NCI-H526 treated with DMSO at 0.1 percent for 48 hours (cell line): Measurements from ENCODE around the gene SIPA1L3.
A peak's percentile ranks its signal among the peaks of the same experiment; 100 is the strongest.

Experiments
- DNase-seq: peaks from one replicate; lab custom pipeline; 2025; lab: John Stamatoyannopoulos, UW

The SIPA1L3 gene

GRCh38 chr19:38195237-38195636 is 288.2 kb downstream of the SIPA1L3 start:
- no peak for DNase-seq

GRCh38 chr19:38196245-38196837 is 289.3 kb downstream of the SIPA1L3 start:
- DNase-seq = no peak

DNA sequence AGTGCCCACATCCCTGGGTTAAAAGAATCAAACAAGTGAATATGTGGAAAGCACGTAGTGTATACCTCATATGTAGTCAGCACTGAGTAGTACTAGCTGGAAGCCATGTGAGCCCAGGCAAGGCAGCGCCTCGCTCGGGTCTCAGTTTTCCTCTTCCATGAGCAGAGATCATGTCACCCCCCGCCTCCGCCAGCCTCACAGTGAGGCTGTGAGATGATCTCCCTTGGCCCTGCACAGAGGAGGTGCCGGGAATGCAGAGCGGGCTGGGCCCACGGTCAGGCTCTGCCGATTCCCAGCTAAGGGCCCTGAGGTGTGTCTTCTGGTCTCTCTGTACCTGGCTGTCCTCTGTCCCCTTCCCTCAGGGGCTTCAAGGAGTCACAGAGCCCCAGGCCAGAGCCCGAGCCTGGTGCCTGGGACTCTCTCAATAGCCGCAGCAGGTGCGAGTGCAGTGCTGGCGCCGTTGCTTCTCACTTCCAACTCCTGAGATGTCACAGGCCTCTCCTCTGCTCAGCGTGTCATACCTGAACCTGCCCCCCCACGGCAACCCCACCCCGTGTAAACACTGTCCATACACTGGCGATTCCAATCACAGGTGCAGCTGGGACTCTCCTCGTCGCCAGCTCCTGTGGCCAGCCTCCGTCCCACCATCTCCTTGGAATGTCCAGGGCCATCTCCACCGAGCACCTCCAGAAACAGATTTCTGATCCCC is 290.1 kb downstream of the SIPA1L3 start:
- DNase-seq = no peak

- DNase-seq = no peak
Observed at GRCh38 chr19:38197937-38198704, 291.1 kb downstream of the SIPA1L3 start.

DNA sequence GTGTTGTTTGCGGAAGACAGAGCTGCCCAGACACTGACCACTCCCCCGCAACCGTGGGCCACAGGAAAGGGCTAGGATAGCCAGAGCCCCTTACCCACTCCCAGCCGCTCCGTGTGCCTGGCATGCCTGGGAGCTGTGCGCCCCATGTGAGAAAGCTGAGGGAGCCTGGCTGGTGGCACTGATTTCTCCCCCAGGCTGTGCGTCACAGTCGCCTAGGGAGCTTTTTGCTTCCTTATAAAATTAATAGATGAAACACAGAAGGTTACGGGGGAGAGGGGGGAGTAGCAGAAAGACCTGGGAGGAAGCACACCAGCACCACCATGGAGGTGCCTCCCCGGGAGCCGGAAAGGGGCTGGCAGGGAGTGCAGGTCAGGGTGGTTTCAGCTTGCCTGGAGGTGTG is 292.3 kb downstream of the SIPA1L3 start:
- DNase-seq = no peak

DNA sequence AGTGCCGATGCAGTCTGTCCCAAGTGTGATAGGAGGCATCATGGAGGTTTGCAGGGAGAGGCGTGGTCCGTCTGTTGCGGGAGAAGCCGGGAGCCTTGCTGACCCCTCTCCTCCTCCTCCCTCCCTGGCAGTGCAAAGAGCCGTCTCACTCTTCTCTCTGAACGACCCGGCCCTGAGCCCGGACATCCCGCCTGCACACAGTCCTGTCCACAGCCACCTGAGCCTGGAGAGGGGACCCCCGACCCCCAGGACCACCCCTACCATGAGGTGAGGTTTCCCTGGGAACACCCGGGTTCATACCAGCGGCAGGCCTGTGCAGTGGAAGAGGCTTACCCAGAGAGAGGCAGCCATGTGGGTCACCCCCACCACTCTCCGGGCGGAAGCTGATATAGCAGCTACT is 294.7 kb downstream of the SIPA1L3 start:
- no peak for DNase-seq

GRCh38 chr19:38202504-38202903 is 295.5 kb downstream of the SIPA1L3 start:
- DNase-seq = no peak

DNA sequence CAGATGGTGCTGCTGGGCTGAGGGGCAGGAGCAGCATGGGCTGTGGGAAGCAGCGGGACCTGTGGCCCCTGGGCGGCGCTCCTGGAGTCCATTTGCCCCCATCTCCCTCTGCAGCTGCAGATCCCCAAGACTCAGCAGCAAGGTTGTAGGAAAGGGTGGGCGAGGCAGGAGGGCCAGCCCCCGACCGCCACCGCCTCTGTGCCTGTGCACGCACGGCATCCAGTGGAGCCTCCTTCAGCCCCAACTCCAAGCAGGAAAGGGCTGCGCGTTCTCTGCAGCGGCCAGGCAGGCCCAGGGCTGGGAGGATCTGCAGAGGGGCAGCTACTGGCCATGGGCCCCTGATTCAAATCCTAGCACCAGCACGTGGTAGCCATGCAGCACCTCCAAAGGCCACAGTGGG is 296.2 kb downstream of the SIPA1L3 start:
- DNase-seq = no peak

GRCh38 chr19:38204096-38204495 is 297.1 kb downstream of the SIPA1L3 start:
- DNase-seq = peak; percentile 60

GRCh38 chr19:38204728-38205127 is 297.7 kb downstream of the SIPA1L3 start:
- DNase-seq = no peak

- DNase-seq = no peak
Observed at GRCh38 chr19:38206006-38206745, 299.2 kb downstream of the SIPA1L3 start.

DNA sequence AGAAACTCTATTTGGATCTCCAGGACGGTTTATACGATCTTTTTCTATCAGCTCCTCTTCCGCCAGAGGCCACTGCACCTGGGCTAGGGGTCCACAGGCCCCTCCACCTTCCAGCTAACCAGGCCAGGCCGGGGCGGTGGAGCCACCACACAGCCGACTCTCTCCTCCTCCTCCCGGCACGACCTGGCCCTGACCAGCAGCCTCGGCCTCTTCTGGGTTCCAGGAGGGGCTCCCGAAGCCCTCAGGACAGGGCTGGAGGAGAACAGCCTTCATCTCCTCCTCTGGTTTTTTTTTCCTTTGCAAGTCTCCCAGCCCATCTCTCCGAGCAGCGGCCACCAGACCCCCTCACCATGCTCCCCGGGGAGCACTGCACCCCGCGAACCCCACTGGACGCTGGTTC is 299.9 kb downstream of the SIPA1L3 start:
- DNase-seq = no peak

GRCh38 chr19:38207543-38207942 is 300.5 kb downstream of the SIPA1L3 start:
- DNase-seq = no peak

DNA sequence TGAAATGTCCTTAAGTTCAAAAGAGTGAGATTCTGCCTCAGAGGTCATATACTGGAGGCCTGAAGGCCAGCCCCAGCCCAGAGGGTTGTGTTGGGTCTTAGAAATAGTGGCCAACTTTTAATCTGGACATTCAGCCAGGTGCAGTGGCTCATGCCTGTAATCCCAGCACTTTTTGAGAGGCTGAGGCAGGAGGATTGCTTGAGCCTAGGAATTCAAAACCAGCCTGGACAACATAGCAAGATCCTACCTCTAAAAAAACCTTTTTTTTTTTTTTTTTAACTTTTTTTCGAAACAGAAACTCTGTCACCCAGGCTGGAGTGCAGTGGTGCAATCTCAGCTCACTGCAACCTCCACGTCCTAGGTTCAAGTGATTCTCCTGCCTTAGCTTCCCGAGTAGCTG is 301.6 kb downstream of the SIPA1L3 start:
- DNase-seq = no peak

- DNase-seq = no peak
Observed at GRCh38 chr19:38209152-38209551, 302.1 kb downstream of the SIPA1L3 start.

GRCh38 chr19:38209671-38210457 is 302.9 kb downstream of the SIPA1L3 start:
- DNase-seq = no peak

GRCh38 chr19:38210458-38210987 is 303.5 kb downstream of the SIPA1L3 start:
- DNase-seq = peak; percentile 31

- DNase-seq = no peak
Observed at GRCh38 chr19:38211151-38211591, 304.2 kb downstream of the SIPA1L3 start.

DNA sequence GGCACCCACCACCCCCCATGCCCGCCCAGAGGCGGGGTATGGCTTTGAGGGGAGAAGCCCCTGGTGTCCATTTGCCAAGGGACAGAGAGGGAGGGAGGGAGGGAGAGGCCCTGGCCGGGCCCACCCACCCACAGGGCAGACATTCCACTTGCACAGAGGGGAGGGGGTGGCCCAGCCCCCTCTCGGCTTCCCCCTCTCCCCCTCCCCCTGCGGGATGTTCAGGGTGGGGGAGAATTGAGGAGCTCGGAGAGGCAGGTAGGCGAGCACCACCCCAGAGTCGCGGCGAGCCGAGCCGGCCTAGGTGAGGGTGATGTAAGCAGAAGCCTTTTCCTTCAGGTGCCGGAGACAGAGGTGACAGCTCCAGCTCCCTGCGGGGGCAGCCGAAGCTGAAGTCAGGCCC is 304.8 kb downstream of the SIPA1L3 start:
- DNase-seq = no peak

DNA sequence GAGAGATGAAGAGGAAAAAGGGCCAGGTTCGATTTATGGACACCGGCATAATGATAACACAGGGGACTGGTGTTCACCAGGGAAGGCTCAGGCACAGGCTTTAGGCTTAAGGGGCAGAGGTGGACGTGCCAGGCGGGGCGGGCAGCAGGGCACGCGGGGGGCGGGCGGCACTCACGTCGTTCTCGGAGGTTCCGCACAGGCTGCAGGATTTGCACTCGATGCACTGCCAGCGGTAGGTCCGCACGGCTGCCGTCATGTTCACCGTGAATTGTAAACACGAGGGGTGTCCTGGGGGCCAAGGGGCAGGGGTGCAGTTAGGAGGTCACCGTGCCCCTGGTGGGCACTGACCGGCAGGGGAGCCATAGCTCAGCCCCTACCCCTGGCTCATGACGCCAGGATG is 306.5 kb downstream of the SIPA1L3 start:
- DNase-seq = no peak

GRCh38 chr19:38213911-38214625 is 307.1 kb downstream of the SIPA1L3 start:
- no peak for DNase-seq
